Thymus (tissue), 11 donors: Measurements from ENCODE around the gene RNF44. TPM values are rescaled to one million over a fixed set of nuclear protein-coding genes. Genes with fewer than 3 reads are reported as not detected.

Experiments used
- DNase-seq, 9 donors: peaks; one replicate each; pipeline ENCODE4 v3.0.0-alpha.2; 2013; ENCODE audit warnings: low spot score in 9 of 9, low read depth in 6 of 9, missing footprints in 1 of 9
- H3K27ac ChIP-seq, 2 donors: one replicate each; pipeline ENCODE4 v1.5.1; 2013; ENCODE audit warnings: control low read depth in 1 of 2, low read depth in 1 of 2, low read length in 1 of 2, mild to moderate bottlenecking in 1 of 2, moderate library complexity in 1 of 2
- H3K27me3 ChIP-seq, 2 donors: one replicate each; pipeline ENCODE4 v1.5.1; 2013; ENCODE audit warnings: low read length in 1 of 2; ENCODE audit not compliant: control insufficient read depth in 2 of 2, insufficient read depth in 1 of 2
- H3K36me3 ChIP-seq, 2 donors: one replicate each; pipeline ENCODE4 v1.5.1; 2013; ENCODE audit warnings: low read length in 1 of 2, mild to moderate bottlenecking in 1 of 2, moderate library complexity in 1 of 2; ENCODE audit not compliant: control insufficient read depth in 2 of 2, insufficient read depth in 2 of 2
- H3K4me1 ChIP-seq, 2 donors: one replicate each; pipeline ENCODE4 v1.5.1; 2013; ENCODE audit warnings: low read length in 2 of 2; ENCODE audit not compliant: control insufficient read depth in 2 of 2, insufficient read depth in 2 of 2
- H3K4me3 ChIP-seq, 2 donors: one replicate each; pipeline ENCODE4 v1.5.1; 2013; ENCODE audit warnings: low read length in 2 of 2, control low read depth in 1 of 2, mild to moderate bottlenecking in 1 of 2
- H3K9me3 ChIP-seq, 2 donors: one replicate each; pipeline ENCODE4 v1.5.1; 2013; ENCODE audit warnings: low read length in 1 of 2, mild to moderate bottlenecking in 1 of 2; ENCODE audit not compliant: control insufficient read depth in 2 of 2, insufficient read depth in 1 of 2
- WGBS: extraction: QIAGEN DNeasy Blood & Tissue Kit; methylation state at CpG from one replicate; pipeline ENCODE4 v1.1.7; 2013; 5-methylcytosine and 5-hydroxymethylcytosine counted together
- polyA plus RNA-seq: library from polyadenylated mRNA; stranded (reverse); fragments of 200-250 nt; gene quantifications from one replicate; pipeline ENCODE4 v1.2.3, GENCODE V29; 2013
- total RNA-seq: library from RNA; stranded (reverse); fragments of 120-200 nt; gene quantifications from one replicate; pipeline ENCODE4 v1.2.4, GENCODE V29; 2013
- donor health status: healthy.

The RNF44 gene
- total and polyA plus RNA-seq, 2 donors = 19.3 to 54.8 TPM

DNA sequence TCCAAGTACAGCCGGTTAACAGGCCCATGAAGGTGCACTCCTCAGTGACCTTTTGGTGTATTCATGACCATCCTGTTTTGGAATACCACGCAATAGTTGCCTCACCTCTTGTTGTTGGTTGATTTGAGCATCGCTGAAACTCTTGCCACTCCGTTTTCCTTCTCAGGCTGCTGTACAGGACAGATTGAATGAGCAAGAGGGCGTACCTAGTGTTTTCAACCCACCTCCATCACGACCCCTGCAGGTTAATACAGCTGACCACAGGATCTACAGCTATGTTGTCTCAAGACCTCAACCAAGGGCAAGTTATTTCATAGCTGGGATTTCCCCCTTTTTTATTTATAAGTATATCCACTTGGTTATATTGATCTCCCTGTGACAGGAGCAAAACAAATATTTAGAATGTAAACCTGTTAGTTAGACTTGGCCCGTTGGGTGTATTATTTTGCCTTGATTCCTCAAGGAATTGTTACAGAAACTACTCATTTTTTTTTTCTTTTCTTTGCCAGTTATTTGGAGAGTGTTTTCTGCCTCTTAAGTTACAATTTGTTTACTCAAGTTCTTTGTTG, 50.9 kb downstream of the RNF44 start:
- Histone ChIP-seq H3K27me3 (no peaks in the 10 kb centered on the region), H3K4me3 (no peak overlapping the region), H3K27ac (no peak overlapping the region), H3K36me3 (peaks cover 52 to 67% of the 10 kb centered on the region in 2 donors), H3K9me3 (no peaks in the 10 kb centered on the region), H3K4me1 (no peaks in the 10 kb centered on the region)
- 97% methylated on average over 7 of the region's 7 CpGs for WGBS
- DNase-seq = no peak

DNA sequence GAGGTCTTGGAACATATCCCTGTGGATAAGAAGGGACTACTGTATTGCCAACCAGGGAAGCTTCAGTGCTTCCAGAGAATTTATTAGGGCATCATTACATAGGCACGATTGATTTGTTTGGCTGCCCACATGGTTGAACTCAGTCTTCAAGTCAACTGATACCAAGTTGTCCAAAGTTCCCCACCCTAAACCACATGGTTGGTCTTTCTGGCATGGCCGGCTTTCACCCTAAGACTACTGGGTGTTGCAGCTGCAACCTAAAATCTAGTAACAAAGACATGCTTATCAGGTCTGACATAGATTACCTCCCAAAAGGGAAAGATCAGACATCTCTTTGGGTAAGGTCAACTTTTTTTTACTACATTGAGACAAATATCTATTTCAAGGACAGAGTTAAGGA, 52.0 kb downstream of the RNF44 start:
- WGBS = 98% methylated on average over 2 of the region's 2 CpGs
- no peak overlapping the region for H3K4me3 ChIP-seq
- H3K4me1 ChIP-seq = no peaks in the 10 kb centered on the region
- H3K9me3 ChIP-seq = no peaks in the 10 kb centered on the region
- H3K36me3 ChIP-seq = peaks cover 52 to 61% of the 10 kb centered on the region in 2 donors
- no peak for DNase-seq
- H3K27me3 ChIP-seq = no peaks in the 10 kb centered on the region
- H3K27ac ChIP-seq = no peak overlapping the region

DNA sequence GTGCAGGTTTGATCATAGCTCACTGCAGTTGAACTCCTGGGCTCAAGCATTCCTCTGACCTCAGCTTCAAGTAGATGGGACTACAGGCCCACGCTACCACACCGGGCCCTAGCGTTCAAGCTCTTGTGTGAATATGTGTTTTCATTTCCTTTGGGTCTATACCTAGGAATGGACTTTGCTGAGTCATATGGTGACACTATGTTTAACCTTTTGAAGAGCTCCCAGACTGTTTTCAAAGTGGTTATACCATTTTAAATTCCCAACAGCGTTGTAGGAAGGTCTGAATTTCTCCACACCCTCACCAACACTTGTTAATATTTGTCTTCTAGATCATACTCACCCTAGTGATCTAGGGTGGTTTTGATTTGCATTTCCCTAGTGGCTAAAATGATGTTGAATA, 55.5 kb downstream of the RNF44 start:
- Histone ChIP-seq H3K4me3 (no peak overlapping the region), H3K4me1 (no peaks in the 10 kb centered on the region), H3K9me3 (no peaks in the 10 kb centered on the region), H3K27ac (no peak overlapping the region), H3K36me3 (peaks cover 41 to 45% of the 10 kb centered on the region in 2 donors), H3K27me3 (no peaks in the 10 kb centered on the region)
- no peak for DNase-seq
- 98% methylated on average over 4 of the region's 4 CpGs for WGBS

Other genes with a start within 250 kb of the RNF44 start
- 36.4 TPM for gene KIAA1191, start 175.6 kb downstream of the RNF44 start, total RNA-seq
- gene KIAA1191, start 175.6 kb downstream of the RNF44 start, polyA plus RNA-seq = 56.0 TPM
- gene ARL10, start 171.9 kb downstream of the RNF44 start, total RNA-seq = 1.8 TPM
- gene ARL10, start 171.9 kb downstream of the RNF44 start, polyA plus RNA-seq = 3.3 TPM
- 19.5 TPM for gene NOP16, start 148.8 kb downstream of the RNF44 start, total RNA-seq
- 30.6 TPM for gene NOP16, start 148.8 kb downstream of the RNF44 start, polyA plus RNA-seq
- 116 TPM for gene HIGD2A, start 148.7 kb downstream of the RNF44 start, total RNA-seq
- gene HIGD2A, start 148.7 kb downstream of the RNF44 start, polyA plus RNA-seq = 161 TPM
- 93.3 TPM for gene CLTB, start 120.9 kb downstream of the RNF44 start, total RNA-seq
- 129 TPM for gene CLTB, start 120.9 kb downstream of the RNF44 start, polyA plus RNA-seq
- gene FAF2, start 89.0 kb downstream of the RNF44 start, total RNA-seq = 22.4 TPM
- 17.7 TPM for gene FAF2, start 89.0 kb downstream of the RNF44 start, polyA plus RNA-seq
- 0.33 TPM for gene CDHR2, start 11.9 kb upstream of the RNF44 start, total RNA-seq
- 0.07 TPM for gene CDHR2, start 11.9 kb upstream of the RNF44 start, polyA plus RNA-seq
- gene GPRIN1, start 72.8 kb upstream of the RNF44 start, total RNA-seq = 2.7 TPM
- gene GPRIN1, start 72.8 kb upstream of the RNF44 start, polyA plus RNA-seq = 0.82 TPM
- gene SNCB, start 93.1 kb upstream of the RNF44 start, total RNA-seq = 0.05 TPM
- 0.21 TPM for gene SNCB, start 93.1 kb upstream of the RNF44 start, polyA plus RNA-seq
- gene EIF4E1B, start 93.3 kb upstream of the RNF44 start, total RNA-seq = 0.05 TPM
- 0.05 TPM for gene EIF4E1B, start 93.3 kb upstream of the RNF44 start, polyA plus RNA-seq
- gene TSPAN17, start 110.1 kb upstream of the RNF44 start, total RNA-seq = 8.0 TPM
- 26.5 TPM for gene TSPAN17, start 110.1 kb upstream of the RNF44 start, polyA plus RNA-seq